T-cell (primary cell): ENCODE data around the gene B4GALNT3. TPM values are rescaled to one million over a fixed set of nuclear protein-coding genes. Genes with fewer than 3 reads are reported as not detected.

Experiments
- ATAC-seq, 4 experiments: fragments of 200-7000 bp in 3 of 4; fragments of 150-1000 bp in 1 of 4; cut with Tn5 transposase; replicated peaks in 1 of 4; 1 replicate in 3 of 4; 2 replicates in 1 of 4; pipeline ENCODE4 v1.10.0; 2021; ENCODE audit warnings: moderate library complexity in 3 of 4, mild to moderate bottlenecking in 2 of 4, moderate number of reproducible peaks in 1 of 4
- CTCF ChIA-PET, 2 donors: fragments of 300-600 bp; sonication (Branson Sonifier 250); formaldehyde crosslinking; loops; one replicate each; lab custom pipeline; 2022; ENCODE audit warnings: antibody characterized with exemption in 2 of 2; lab: Charles Lee
- POLR2A ChIA-PET, 2 donors: fragments of 300-600 bp; sonication (Branson Sonifier 250); formaldehyde crosslinking; loops; one replicate each; lab custom pipeline; 2022; ENCODE audit warnings: antibody characterized with exemption in 2 of 2; lab: Charles Lee
- DNase-seq, 35 experiments: peaks; one replicate each; pipeline versions ENCODE4 v3.0.0 to v3.0.0-alpha.2; 2013 to 2023
- H3K27ac ChIP-seq: one replicate; pipeline ENCODE4 v1.5.1; 2013; ENCODE audit warnings: low read length
- H3K27me3 ChIP-seq, 2 experiments: replicated peaks in 1 of 2; 1 replicate in 1 of 2; 2 replicates in 1 of 2; pipeline versions ENCODE4 v1.6.1 to v1.7.0; 2013; ENCODE audit warnings: low read length in 1 of 2, mixed read lengths in 1 of 2; ENCODE audit not compliant: control insufficient read depth in 2 of 2, insufficient read depth in 2 of 2; ENCODE audit errors: extremely low read depth in 1 of 2
- H3K36me3 ChIP-seq, 2 donors: 1 replicate in 1 of 2; 2 replicates in 1 of 2; pipeline versions ENCODE4 v1.6.1 to v1.7.0; 2013; ENCODE audit warnings: low read length in 1 of 2; ENCODE audit not compliant: control insufficient read depth in 2 of 2, insufficient read depth in 1 of 2; ENCODE audit errors: extremely low read depth in 1 of 2
- H3K4me1 ChIP-seq, 2 experiments: 1 replicate in 1 of 2; 2 replicates in 1 of 2; pipeline versions ENCODE4 v1.6.1 to v1.7.0; 2013; ENCODE audit warnings: low read length in 2 of 2, mixed read lengths in 1 of 2; ENCODE audit not compliant: insufficient read depth in 2 of 2, control insufficient read depth in 1 of 2; ENCODE audit errors: extremely low read depth in 1 of 2
- H3K4me3 ChIP-seq, 2 donors: 1 replicate in 1 of 2; 2 replicates in 1 of 2; pipeline versions ENCODE4 v1.5.1 to v1.7.0; 2013; ENCODE audit warnings: mild to moderate bottlenecking in 2 of 2, low read length in 1 of 2, moderate library complexity in 1 of 2; ENCODE audit not compliant: control insufficient read depth in 1 of 2; ENCODE audit errors: extremely low read depth in 1 of 2
- H3K9me3 ChIP-seq: 2 replicates; pipeline ENCODE4 v1.7.0; 2013
- H3K27ac Mint-ChIP-seq, 2 donors: one replicate each; pipeline ENCODE4 v1.8.0; 2020 to 2021; ENCODE audit warnings: mild to moderate bottlenecking in 2 of 2, mixed read lengths in 2 of 2
- H3K27me3 Mint-ChIP-seq, 2 donors: one replicate each; pipeline ENCODE4 v1.8.0; 2021 to 2022; ENCODE audit warnings: mixed read lengths in 2 of 2
- H3K36me3 Mint-ChIP-seq: one replicate; pipeline ENCODE4 v1.8.0; 2021; ENCODE audit warnings: mixed read lengths
- H3K4me1 Mint-ChIP-seq, 3 donors: one replicate each; pipeline ENCODE4 v1.8.0; 2020 to 2022; ENCODE audit warnings: mixed read lengths in 3 of 3, mild to moderate bottlenecking in 1 of 3
- H3K4me3 Mint-ChIP-seq, 3 donors: one replicate each; pipeline ENCODE4 v1.8.0; 2020 to 2022; ENCODE audit warnings: mild to moderate bottlenecking in 3 of 3, mixed read lengths in 3 of 3, moderate library complexity in 3 of 3
- H3K9me3 Mint-ChIP-seq, 3 donors: one replicate each; pipeline ENCODE4 v1.8.0; 2020 to 2022; ENCODE audit warnings: mixed read lengths in 3 of 3
- WGBS: methylation state at CpG from one replicate; pipeline ENCODE4 v1.1.5; 2013; ENCODE audit warnings: missing lambda C conversion rate; ENCODE audit not compliant: insufficient coverage; 5-methylcytosine and 5-hydroxymethylcytosine counted together
- total RNA-seq, 35 experiments: library from RNA in 6 of 35; stranded (reverse) in 6 of 35; fragments of 120-200 nt in 1 of 35; gene quantifications; one replicate each; pipeline versions ENCODE4 v1.2.1 to v1.2.4 and lab custom pipeline; 2013 to 2026

Gene B4GALNT3
- total RNA-seq, 5 donors from 2014 or later (not counting 1 experiment from before 2014, with no cell fraction given): 0.70 to 3.8 (median 2.0) TPM

GRCh38 chr12:608921-609320 lies 149.2 kb downstream of the B4GALNT3 start:
- H3K4me3 ChIP-seq: no peak overlapping the region
- H3K9me3 ChIP-seq: no peaks in the 10 kb centered on the region
- 97% methylated on average over 42 of the region's 58 CpGs for WGBS
- peaks cover 24 to 35% (median 33%) of the 10 kb centered on the region in 3 donors for H3K4me1 Mint-ChIP-seq
- no peak overlapping the region for H3K27ac ChIP-seq
- ChIA-PET CTCF (interaction anchor here in 1 of 2 donors (0.5 to 0.7 kb wide), 2 partner anchors 19 to 1047 kb away, joined by 3 to 6 read pairs; no protein-coding TSS in a partner anchor), POLR2A (interaction anchor here (0.6 to 1.0 kb wide), 2 partner anchors 18 to 139 kb away, joined by 3 to 5 read pairs; no protein-coding TSS in a partner anchor)
- ATAC-seq (no peak), DNase-seq (no peak)
- no peaks in the 10 kb centered on the region for H3K36me3 Mint-ChIP-seq
- H3K4me3 Mint-ChIP-seq: no peak overlapping the region
- H3K4me1 ChIP-seq: peaks cover 5 to 15% of the 10 kb centered on the region in 2 experiments
- H3K9me3 Mint-ChIP-seq: no peaks in the 10 kb centered on the region
- no peaks in the 10 kb centered on the region for H3K27me3 Mint-ChIP-seq
- H3K27me3 ChIP-seq: no peaks in the 10 kb centered on the region
- no peaks in the 10 kb centered on the region for H3K36me3 ChIP-seq
- peak overlapping the region in 1 of 2 donors; percentile 28 for H3K27ac Mint-ChIP-seq

- H3K27ac Mint-ChIP-seq: no peak overlapping the region
- no peak for DNase-seq
- WGBS: no CpG with 5 or more reads among the region's 3 CpGs
- H3K27ac ChIP-seq: no peak overlapping the region
- no peaks in the 10 kb centered on the region for H3K9me3 Mint-ChIP-seq
- H3K9me3 ChIP-seq: no peaks in the 10 kb centered on the region
- H3K4me3 ChIP-seq: no peak overlapping the region
- peaks cover 10 to 15% of the 10 kb centered on the region in 2 experiments for H3K4me1 ChIP-seq
- H3K27me3 Mint-ChIP-seq: no peaks in the 10 kb centered on the region
- no peaks in the 10 kb centered on the region for H3K27me3 ChIP-seq
- no peaks in the 10 kb centered on the region for H3K36me3 ChIP-seq
- ChIA-PET POLR2A (interaction anchor here in 1 of 2 donors (0.5 kb wide), 1 partner anchor 32 kb away, joined by 3 read pairs; no protein-coding TSS in a partner anchor), CTCF (no interaction called here)
- H3K4me1 Mint-ChIP-seq: peaks cover 24 to 38% (median 37%) of the 10 kb centered on the region in 3 donors
- no peak overlapping the region for H3K4me3 Mint-ChIP-seq
- ATAC-seq: no peak
- H3K36me3 Mint-ChIP-seq: no peaks in the 10 kb centered on the region
These were observed 152.0 kb downstream of the B4GALNT3 start for GRCh38 chr12:611721-612120.

- ChIA-PET CTCF (interaction anchor here in 1 of 2 donors (0.6 kb wide), 1 partner anchor 124 kb away, joined by 5 read pairs; no protein-coding TSS in a partner anchor), POLR2A (no interaction called here)
- ATAC-seq (no peak), DNase-seq (no peak)
- Histone ChIP-seq H3K27me3 (no peaks in the 10 kb centered on the region), H3K4me3 (no peak overlapping the region), H3K27ac (no peak overlapping the region), H3K4me1 (peaks cover 10 to 15% of the 10 kb centered on the region in 2 experiments), H3K36me3 (no peaks in the 10 kb centered on the region), H3K9me3 (no peaks in the 10 kb centered on the region)
- WGBS: no CpG with 5 or more reads among the region's 7 CpGs
- H3K4me1 Mint-ChIP-seq: peaks cover 22 to 34% (median 31%) of the 10 kb centered on the region in 3 donors
- H3K9me3 Mint-ChIP-seq: no peaks in the 10 kb centered on the region
- H3K4me3 Mint-ChIP-seq: no peak overlapping the region
- H3K36me3 Mint-ChIP-seq: no peaks in the 10 kb centered on the region
- no peaks in the 10 kb centered on the region for H3K27me3 Mint-ChIP-seq
- H3K27ac Mint-ChIP-seq: no peak overlapping the region
These were observed 152.6 kb downstream of the B4GALNT3 start for GRCh38 chr12:612293-612692.

- H3K9me3 ChIP-seq: no peaks in the 10 kb centered on the region
- Mint-ChIP-seq H3K4me3 (no peak overlapping the region), H3K27ac (no peak overlapping the region), H3K4me1 (peaks cover 16 to 28% (median 25%) of the 10 kb centered on the region in 3 donors), H3K36me3 (no peaks in the 10 kb centered on the region), H3K9me3 (no peaks in the 10 kb centered on the region), H3K27me3 (no peaks in the 10 kb centered on the region)
- no peak overlapping the region for H3K4me3 ChIP-seq
- peaks cover 10% of the 10 kb centered on the region in 2 experiments for H3K4me1 ChIP-seq
- CTCF ChIA-PET: interaction anchor here in 1 of 2 donors (0.6 kb wide), 1 partner anchor 124 kb away, joined by 5 read pairs; no protein-coding TSS in a partner anchor
- no peaks in the 10 kb centered on the region for H3K36me3 ChIP-seq
- H3K27ac ChIP-seq: no peak overlapping the region
- DNase-seq (no peak), ATAC-seq (no peak)
- no peaks in the 10 kb centered on the region for H3K27me3 ChIP-seq
- POLR2A ChIA-PET: no interaction called here
- 100% methylated on average over 3 of the region's 4 CpGs for WGBS
These were observed 153.1 kb downstream of the B4GALNT3 start for GRCh38 chr12:612886-613285.

Other genes with a start within 250 kb of the B4GALNT3 start
- gene SLC6A12, start 245.8 kb upstream of the B4GALNT3 start, total RNA-seq: under 1 TPM in 1 of 5 donors, not detected in 4; 0.85 TPM
- 1 to 10 TPM in 1 of 5 donors, under 1 TPM in 4; 0.49 to 1.8 (median 0.86) TPM for gene SLC6A13, start 197.1 kb upstream of the B4GALNT3 start, total RNA-seq
- 100 to 1,000 TPM; 126 to 157 (median 142) TPM for gene KDM5A, start 70.6 kb upstream of the B4GALNT3 start, total RNA-seq
- gene CCDC77, start 58.3 kb upstream of the B4GALNT3 start, total RNA-seq: 10 to 100 TPM in 3 of 5 donors, 1 to 10 TPM in 2; 9.7 to 14.6 (median 10.3) TPM
- 1 to 10 TPM; 1.7 to 8.7 (median 2.5) TPM for gene NINJ2, start 203.5 kb downstream of the B4GALNT3 start, total RNA-seq